ENCODE results near the gene WBP4.

The WBP4 gene

GRCh38 chr13:41048640-41049039 is 12.7 kb upstream of the WBP4 start:
- no peaks in the 10 kb centered on the region for H4K20me1 ChIP-seq (ENCODE audit: insufficient read depth, low read length)
- H3K4me3 ChIP-seq (ENCODE audit: low read depth in 1 of 2, low read length in 2 of 2): no peak overlapping the region
- H3K79me2 ChIP-seq (ENCODE audit: insufficient read depth, low read length): peaks cover 75% of the 10 kb centered on the region
- H3K9me3 ChIP-seq (ENCODE audit: insufficient read depth, low read length, severe bottlenecking): peaks cover 21% of the 10 kb centered on the region
- H3K27ac ChIP-seq (ENCODE audit: low read length): no peak overlapping the region
- TF ChIP-seq CTCF (IDR thresholded peaks at IDR 0.05; ENCODE audit: borderline replicate concordance, extremely low read depth, low read length, poor library complexity, severe bottlenecking) (no peak), EZH2 (IDR thresholded peaks at IDR 0.05; ENCODE audit: borderline replicate concordance, low read depth, low read length, severe bottlenecking) (no peak)
- H3K4me2 ChIP-seq (ENCODE audit: insufficient read depth, low read length): no peak overlapping the region
- peaks cover 42% of the 10 kb centered on the region for H3K36me3 ChIP-seq (ENCODE audit: insufficient read depth, low read length)
- H2AFZ ChIP-seq (ENCODE audit: low read depth, low read length): no peak overlapping the region
- no peak overlapping the region for H3K9ac ChIP-seq (ENCODE audit: low read depth, low read length)
- ATAC-seq (ENCODE audit: insufficient read depth, low read depth): no peak
- H3K4me1 ChIP-seq (ENCODE audit: insufficient read depth, low read length): no peaks in the 10 kb centered on the region
- no peak for DNase-seq
- no peaks in the 10 kb centered on the region for H3K27me3 ChIP-seq (ENCODE audit: insufficient read depth, low read length, poor library complexity)

GRCh38 chr13:41049480-41050440 is 11.5 kb upstream of the WBP4 start:
- H3K9ac ChIP-seq (ENCODE audit: low read depth, low read length): no peak overlapping the region
- H3K79me2 ChIP-seq (ENCODE audit: insufficient read depth, low read length): peaks cover 82% of the 10 kb centered on the region
- no peak overlapping the region for H3K4me3 ChIP-seq (ENCODE audit: low read depth in 1 of 2, low read length in 2 of 2)
- H4K20me1 ChIP-seq (ENCODE audit: insufficient read depth, low read length): peaks cover 4% of the 10 kb centered on the region; the same call in 1 of the 2 replicates
- H3K27me3 ChIP-seq (ENCODE audit: insufficient read depth, low read length, poor library complexity): no peaks in the 10 kb centered on the region
- TF ChIP-seq CTCF (IDR thresholded peaks at IDR 0.05; ENCODE audit: borderline replicate concordance, extremely low read depth, low read length, poor library complexity, severe bottlenecking): no peak
- TF ChIP-seq EZH2 (IDR thresholded peaks at IDR 0.05; ENCODE audit: borderline replicate concordance, low read depth, low read length, severe bottlenecking): no peak
- H3K36me3 ChIP-seq (ENCODE audit: insufficient read depth, low read length): peaks cover 48% of the 10 kb centered on the region
- no peak overlapping the region for H2AFZ ChIP-seq (ENCODE audit: low read depth, low read length)
- H3K9me3 ChIP-seq (ENCODE audit: insufficient read depth, low read length, severe bottlenecking): peaks cover 21% of the 10 kb centered on the region
- DNase-seq: no peak
- no peak overlapping the region for H3K4me2 ChIP-seq (ENCODE audit: insufficient read depth, low read length)
- peaks cover 10% of the 10 kb centered on the region for H3K4me1 ChIP-seq (ENCODE audit: insufficient read depth, low read length)
- H3K27ac ChIP-seq (ENCODE audit: low read length): no peak overlapping the region
- no peak for ATAC-seq (ENCODE audit: insufficient read depth, low read depth)

DNA sequence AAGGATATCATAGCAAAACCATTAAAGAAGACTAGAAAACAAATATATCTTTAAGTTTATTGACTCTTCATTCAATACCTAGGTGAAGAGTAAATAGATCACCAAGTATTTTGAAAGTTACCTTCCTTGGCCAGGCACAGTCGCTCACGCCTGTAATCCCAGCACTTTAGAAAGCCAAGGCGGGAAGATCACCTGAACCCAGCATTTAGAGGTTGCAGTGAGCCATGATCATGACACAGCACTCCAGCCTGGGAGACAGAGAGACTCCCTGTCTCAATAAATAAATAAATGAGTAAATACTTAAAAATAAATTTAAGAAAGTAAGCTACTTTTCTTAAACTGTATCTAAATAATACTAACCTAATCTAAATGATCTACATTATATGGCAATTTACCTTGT is 8.9 kb upstream of the WBP4 start:
- DNase-seq (no peak), ATAC-seq (ENCODE audit: insufficient read depth, low read depth) (no peak)
- peaks cover 98% of the 10 kb centered on the region for H3K79me2 ChIP-seq (ENCODE audit: insufficient read depth, low read length)
- no peaks in the 10 kb centered on the region for H3K27me3 ChIP-seq (ENCODE audit: insufficient read depth, low read length, poor library complexity)
- H3K9me3 ChIP-seq (ENCODE audit: insufficient read depth, low read length, severe bottlenecking): peaks cover 21% of the 10 kb centered on the region
- H2AFZ ChIP-seq (ENCODE audit: low read depth, low read length): no peak overlapping the region
- no peak for TF ChIP-seq CTCF (IDR thresholded peaks at IDR 0.05; ENCODE audit: borderline replicate concordance, extremely low read depth, low read length, poor library complexity, severe bottlenecking)
- no peak overlapping the region for H3K9ac ChIP-seq (ENCODE audit: low read depth, low read length)
- H4K20me1 ChIP-seq (ENCODE audit: insufficient read depth, low read length): peaks cover 8% of the 10 kb centered on the region; the same call in 1 of the 2 replicates
- H3K4me3 ChIP-seq (ENCODE audit: low read depth in 1 of 2, low read length in 2 of 2): no peak overlapping the region
- H3K4me1 ChIP-seq (ENCODE audit: insufficient read depth, low read length): peaks cover 37% of the 10 kb centered on the region
- H3K36me3 ChIP-seq (ENCODE audit: insufficient read depth, low read length): peaks cover 48% of the 10 kb centered on the region
- H3K4me2 ChIP-seq (ENCODE audit: insufficient read depth, low read length): no peak overlapping the region
- H3K27ac ChIP-seq (ENCODE audit: low read length): no peak overlapping the region

Measured in DND-41 (cell line).